HG03520 (cell line): ENCODE data around the gene GPATCH11.

Source experiments
- ATAC-seq: cut with Tn5 transposase; IDR thresholded peaks from one replicate; pipeline ENCODE4 v1.9.1; 2021; ENCODE audit warnings: mild to moderate bottlenecking, moderate library complexity; ENCODE audit not compliant: unreplicated experiment

GPATCH11 gene

DNA sequence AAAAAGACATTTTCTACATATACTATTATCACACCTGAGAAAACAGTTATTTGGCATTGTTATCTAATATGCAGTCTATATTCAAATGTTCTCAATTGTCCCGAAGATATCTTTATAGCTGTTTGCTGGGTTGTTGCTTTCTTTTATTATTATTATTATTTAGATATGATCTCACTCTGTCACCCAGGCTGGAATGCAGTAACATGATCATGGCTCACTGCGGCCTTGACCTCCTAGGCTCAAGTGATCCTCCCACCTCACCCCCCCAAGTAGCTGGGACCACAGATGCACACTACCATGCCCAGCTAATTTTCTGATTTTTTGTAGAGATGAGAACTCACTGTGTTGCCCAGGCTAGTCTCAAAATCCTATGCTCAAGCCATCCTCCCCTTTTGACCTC is 19.9 kb downstream of the GPATCH11 start:
- no peak for ATAC-seq

DNA sequence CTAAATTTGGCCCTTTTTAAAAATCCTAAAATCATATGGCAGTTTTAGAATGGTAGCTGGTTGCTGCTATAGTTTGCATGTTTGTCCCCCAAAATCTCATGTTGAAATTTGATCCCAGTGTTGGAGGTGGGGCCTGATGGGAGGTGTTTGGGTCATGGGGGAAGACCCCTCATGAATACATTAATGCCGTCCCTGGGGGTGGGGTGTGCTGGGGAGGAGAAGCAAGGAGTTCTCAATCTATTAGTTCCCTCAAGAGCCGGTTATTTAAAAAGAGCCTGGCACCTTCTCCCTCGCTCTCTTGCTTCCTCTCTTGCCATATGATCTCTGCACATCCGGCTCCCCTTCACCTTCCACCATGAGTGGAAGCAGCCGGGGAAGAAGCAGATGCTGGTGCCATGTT is 20.8 kb downstream of the GPATCH11 start:
- ATAC-seq = no peak

GRCh38 chr2:37109523-37109922 is 25.2 kb downstream of the GPATCH11 start:
- no peak for ATAC-seq

- no peak for ATAC-seq
Observed at GRCh38 chr2:37110306-37111212, 26.2 kb downstream of the GPATCH11 start.

GRCh38 chr2:37111958-37112357 is 27.6 kb downstream of the GPATCH11 start:
- no peak for ATAC-seq

- no peak for ATAC-seq
Observed at GRCh38 chr2:37117566-37117965, 33.2 kb downstream of the GPATCH11 start.

- ATAC-seq = no peak
Observed at GRCh38 chr2:37119157-37119556, 34.8 kb downstream of the GPATCH11 start.

- no peak for ATAC-seq
Observed at GRCh38 chr2:37125416-37125815, 41.1 kb downstream of the GPATCH11 start.

DNA sequence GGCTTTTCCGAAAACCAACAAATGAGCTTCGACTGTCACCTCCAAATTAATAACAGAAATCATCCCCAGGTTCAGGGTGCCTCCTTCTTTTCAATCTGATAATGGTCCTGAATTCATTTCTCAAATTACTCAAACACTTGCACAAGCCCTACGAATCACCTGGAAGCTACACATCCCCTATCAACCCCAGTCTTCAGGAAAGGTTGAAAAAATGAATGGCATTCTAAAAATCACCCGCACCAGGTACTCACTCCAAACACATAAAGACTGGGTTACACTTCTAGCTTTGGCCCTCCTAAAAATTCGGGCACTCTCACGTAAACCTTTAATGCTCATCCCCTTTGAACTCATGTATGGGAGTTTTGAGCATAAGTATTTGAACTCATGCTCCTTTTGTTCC is 48.6 kb downstream of the GPATCH11 start:
- ATAC-seq = no peak

- no peak for ATAC-seq
Observed at GRCh38 chr2:37142546-37142945, 58.2 kb downstream of the GPATCH11 start.

DNA sequence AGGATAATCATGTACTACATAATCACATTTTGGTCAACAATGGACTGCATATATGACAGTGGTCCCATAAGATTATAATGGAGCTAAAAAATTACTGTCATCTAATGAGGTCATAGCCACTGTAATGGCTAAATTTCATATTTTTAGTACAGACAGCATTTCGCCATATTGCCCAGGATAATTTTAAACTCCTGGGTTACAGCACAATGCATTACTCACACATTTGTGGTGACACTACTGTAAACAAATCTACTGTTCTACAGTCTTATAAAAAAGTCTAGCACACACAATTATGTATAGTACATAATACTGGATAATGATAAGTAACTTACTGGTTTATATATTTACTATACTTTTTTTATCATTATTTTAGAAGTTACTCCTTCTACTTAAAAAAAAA is 59.7 kb downstream of the GPATCH11 start:
- no peak for ATAC-seq

DNA sequence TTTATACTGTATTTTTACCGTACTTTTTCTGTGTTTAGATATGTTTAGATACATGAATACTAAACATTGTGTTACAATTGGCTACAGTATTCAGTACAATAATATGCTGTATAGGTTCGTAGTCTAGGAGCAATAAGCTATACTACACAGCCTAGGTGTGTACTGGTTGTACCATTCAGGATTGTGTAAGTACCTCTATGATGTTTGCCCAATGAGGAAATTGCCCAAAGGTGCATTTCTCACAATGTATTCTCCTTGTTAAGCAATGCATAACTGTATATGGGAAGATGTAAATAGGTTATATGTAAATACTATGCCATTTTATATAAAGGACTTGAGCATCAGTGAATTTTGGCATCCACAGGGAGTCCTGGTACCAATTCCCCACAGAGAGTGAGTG is 61.7 kb downstream of the GPATCH11 start:
- no peak for ATAC-seq

DNA sequence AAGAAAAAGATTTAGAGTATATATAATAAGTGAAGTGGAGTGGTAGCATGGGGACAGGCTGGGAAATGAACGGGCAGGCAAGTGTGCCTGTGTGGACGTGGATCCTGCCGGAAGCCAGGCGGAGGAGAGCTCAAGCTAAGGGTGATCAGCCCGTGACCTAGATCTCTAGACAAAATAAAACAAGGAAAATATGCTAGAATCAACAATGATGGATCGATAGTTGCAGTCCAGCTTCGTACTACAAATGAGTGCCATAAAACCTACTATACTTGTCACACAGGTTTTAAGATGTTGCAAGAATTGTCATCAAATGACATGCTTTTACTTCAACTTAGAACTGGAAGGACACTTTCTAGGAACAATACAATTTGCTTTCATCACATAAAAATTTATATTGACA is 64.0 kb downstream of the GPATCH11 start:
- ATAC-seq = no peak
